H1 (cell line): ENCODE data around the gene ICE1. TPM values are rescaled to one million over a fixed set of nuclear protein-coding genes. Genes with fewer than 3 reads are reported as not detected.

Experiments used
- CTCF ChIA-PET: fragments of 300-600 bp; sonication (Branson Sonifier 250); formaldehyde crosslinking; loops from one replicate; lab custom pipeline; 2021; ENCODE audit not compliant: partially characterized antibody; lab: Charles Lee
- POLR2A ChIA-PET: fragments of 300-600 bp; sonication (Branson Sonifier 250); formaldehyde crosslinking; loops from one replicate; lab custom pipeline; 2021; ENCODE audit warnings: inconsistent platforms; ENCODE audit not compliant: partially characterized antibody; lab: Charles Lee
- DNase-seq, 2 experiments: peaks; one replicate each; pipeline versions ENCODE4 v3.0.0 to v3.0.0-alpha.2; 2010 to 2022; ENCODE audit warnings: low spot score in 2 of 2, low read depth in 1 of 2, mixed read lengths in 1 of 2
- FAIRE-seq: peaks from 2 replicates; lab custom pipeline; 2011; peaks lifted over from hg19 to GRCh38; lab: Jason Lieb, UNC
- H2AFZ ChIP-seq: 2 replicates; pipeline ENCODE4 v1.8.1; 2012; ENCODE audit warnings: low read length, inconsistent platforms
- H2AK5ac ChIP-seq: 2 replicates; pipeline ENCODE4 v1.6.1; 2013; ENCODE audit warnings: low read depth, low read length
- H2BK120ac ChIP-seq: replicated peaks from 2 replicates; pipeline ENCODE3; 2013; ENCODE audit warnings: low read depth, low read length, inconsistent platforms
- H2BK12ac ChIP-seq: 2 replicates; pipeline ENCODE4 v1.6.1; 2013; ENCODE audit warnings: low read depth, low read length
- H2BK15ac ChIP-seq: 2 replicates; pipeline ENCODE4 v1.6.1; 2013; ENCODE audit warnings: low read length
- H2BK20ac ChIP-seq: 2 replicates; pipeline ENCODE4 v1.6.1; 2013; ENCODE audit warnings: low read length
- H2BK5ac ChIP-seq: 2 replicates; pipeline ENCODE4 v1.6.1; 2013; ENCODE audit warnings: low read depth, low read length
- H3K14ac ChIP-seq: 2 replicates; pipeline ENCODE4 v1.6.1; 2013; ENCODE audit warnings: inconsistent platforms; ENCODE audit not compliant: insufficient read length
- H3K18ac ChIP-seq: 2 replicates; pipeline ENCODE4 v1.6.1; 2013; ENCODE audit warnings: low read length; ENCODE audit errors: extremely low read depth
- H3K23ac ChIP-seq: 2 replicates; pipeline ENCODE4 v1.6.1; 2013; ENCODE audit warnings: inconsistent platforms; ENCODE audit not compliant: insufficient read length
- H3K23me2 ChIP-seq: 2 replicates; pipeline ENCODE4 v1.6.1; 2013; ENCODE audit warnings: low read depth, low read length
- H3K27ac ChIP-seq: 2 replicates; pipeline ENCODE4 v1.6.1; 2011; ENCODE audit warnings: low read depth, low read length, inconsistent platforms
- H3K27me3 ChIP-seq, 4 experiments: replicated peaks in 1 of 4; 1 replicate in 1 of 4; 2 replicates in 3 of 4; pipeline versions ENCODE4 v1.6.1 to v1.8.1; 2011 to 2013; ENCODE audit warnings: low read length in 3 of 4, mild to moderate bottlenecking in 3 of 4, inconsistent platforms in 2 of 4, mixed read lengths in 2 of 4, moderate library complexity in 1 of 4; ENCODE audit not compliant: control insufficient read depth in 3 of 4, insufficient read depth in 3 of 4; ENCODE audit errors: extremely low read depth in 1 of 4
- H3K36me3 ChIP-seq, 4 experiments: 2 replicates each; pipeline versions ENCODE4 v1.6.1 to v1.8.1; 2011 to 2013; ENCODE audit warnings: mild to moderate bottlenecking in 4 of 4, low read length in 3 of 4, moderate library complexity in 2 of 4, control low read depth in 1 of 4, inconsistent platforms in 1 of 4; ENCODE audit not compliant: insufficient read depth in 4 of 4, control insufficient read depth in 2 of 4
- H3K4ac ChIP-seq: replicated peaks from 2 replicates; pipeline ENCODE3; 2013; ENCODE audit warnings: low read length, low read depth, mixed read lengths, inconsistent platforms; ENCODE audit not compliant: insufficient read length
- H3K4me1 ChIP-seq, 4 experiments: replicated peaks in 1 of 4; 1 replicate in 1 of 4; 2 replicates in 3 of 4; pipeline versions ENCODE4 v1.6.1 to v1.8.1; 2011 to 2013; ENCODE audit warnings: low read length in 3 of 4, inconsistent platforms in 2 of 4, mixed read lengths in 1 of 4; ENCODE audit not compliant: insufficient read depth in 4 of 4, control insufficient read depth in 3 of 4
- H3K4me2 ChIP-seq, 2 experiments: 2 replicates each; pipeline versions ENCODE4 v1.6.1 to v1.8.1; 2011 to 2013; ENCODE audit warnings: low read depth in 2 of 2, low read length in 2 of 2, control low read depth in 1 of 2, inconsistent platforms in 1 of 2, mild to moderate bottlenecking in 1 of 2; ENCODE audit not compliant: insufficient read depth in 1 of 2
- H3K4me3 ChIP-seq, 4 experiments: fragments of 200-600, 300-600 bp in 1 of 4; sonication (generic), shearing (Covaris generic), sonication (Bioruptor Twin) in 1 of 4; 2 replicates each; pipeline versions ENCODE4 v1.5.1 to v1.8.1; 2011 to 2016; ENCODE audit warnings: low read length in 4 of 4, low read depth in 3 of 4, control low read depth in 2 of 4, inconsistent platforms in 2 of 4, mild to moderate bottlenecking in 2 of 4, mixed read lengths in 1 of 4, moderate library complexity in 1 of 4; ENCODE audit not compliant: insufficient read depth in 2 of 4; ENCODE audit errors: extremely low read depth in 1 of 4
- H3K56ac ChIP-seq: replicated peaks from 2 replicates; pipeline ENCODE3; 2013; ENCODE audit warnings: low read depth, mild to moderate bottlenecking, mixed read lengths, low read length, inconsistent platforms; ENCODE audit not compliant: insufficient read length
- H3K79me1 ChIP-seq: 2 replicates; pipeline ENCODE4 v1.6.1; 2013; ENCODE audit warnings: low read depth, low read length, control low read depth
- H3K79me2 ChIP-seq, 2 experiments: 2 replicates each; pipeline versions ENCODE4 v1.6.1 to v1.8.1; 2012 to 2013; ENCODE audit warnings: low read length in 2 of 2, mild to moderate bottlenecking in 2 of 2, inconsistent platforms in 1 of 2; ENCODE audit not compliant: insufficient read depth in 2 of 2, control insufficient read depth in 1 of 2
- H3K9ac ChIP-seq, 4 experiments: replicated peaks in 1 of 4; 1 replicate in 1 of 4; 2 replicates in 3 of 4; pipeline versions ENCODE4 v1.6.1 to v1.8.1; 2011 to 2013; ENCODE audit warnings: low read depth in 3 of 4, low read length in 3 of 4, control low read depth in 2 of 4, mild to moderate bottlenecking in 2 of 4, moderate library complexity in 2 of 4, inconsistent platforms in 1 of 4; ENCODE audit errors: extremely low read depth in 1 of 4
- H3K9me3 ChIP-seq, 2 experiments: 2 replicates each; pipeline versions ENCODE4 v1.6.1 to v1.8.1; 2012 to 2013; ENCODE audit warnings: mild to moderate bottlenecking in 2 of 2, moderate library complexity in 2 of 2, control low read depth in 1 of 2, inconsistent platforms in 1 of 2, low read depth in 1 of 2, low read length in 1 of 2, mixed read lengths in 1 of 2; ENCODE audit not compliant: insufficient read depth in 2 of 2
- H4K20me1 ChIP-seq, 2 experiments: replicated peaks in 1 of 2; 2 replicates each; pipeline versions ENCODE3 to v1.8.1; 2011 to 2013; ENCODE audit warnings: inconsistent platforms in 2 of 2, low read length in 2 of 2, mild to moderate bottlenecking in 1 of 2; ENCODE audit not compliant: insufficient read depth in 2 of 2, control insufficient read depth in 1 of 2
- H4K5ac ChIP-seq: 2 replicates; pipeline ENCODE4 v1.6.1; 2013; ENCODE audit warnings: low read length, low read depth, mixed read lengths, inconsistent platforms; ENCODE audit not compliant: insufficient read length
- H4K8ac ChIP-seq: 2 replicates; pipeline ENCODE4 v1.8.0; 2013; ENCODE audit warnings: mild to moderate bottlenecking, moderate library complexity, low read length, inconsistent platforms; ENCODE audit not compliant: insufficient read depth; ENCODE audit errors: extremely low read depth
- H4K91ac ChIP-seq: replicated peaks from 2 replicates; pipeline ENCODE3; 2013; ENCODE audit warnings: low read length, mixed read lengths, inconsistent platforms; ENCODE audit not compliant: insufficient read length
- CBX5 ChIP-seq: fragments of 300-800, 300-1000 bp; sonication (generic); IDR thresholded peaks from 2 replicates; pipeline ENCODE4 v1.7.1; 2016; ENCODE audit warnings: antibody characterized with exemption, low read length, low read depth
- CREB1 ChIP-seq: IDR thresholded peaks from 2 replicates; pipeline ENCODE4 v1.6.1; 2012; ENCODE audit warnings: inconsistent platforms
- FOSL1 ChIP-seq: IDR thresholded peaks from 2 replicates; pipeline ENCODE4 v1.6.1; 2011; ENCODE audit warnings: mild to moderate bottlenecking, low read depth, low read length, moderate library complexity; ENCODE audit not compliant: insufficient read depth
- GTF2F1 ChIP-seq: IDR thresholded peaks from 2 replicates; pipeline ENCODE4 v1.6.1; 2012; ENCODE audit warnings: low read depth, low read length, improper control_type of control experiment, borderline replicate concordance
- MAFK ChIP-seq: IDR thresholded peaks from 2 replicates; pipeline ENCODE4 v1.6.1; 2012; ENCODE audit warnings: low read depth, mild to moderate bottlenecking, improper control_type of control experiment, low read length
- RFX5 ChIP-seq: IDR thresholded peaks from 2 replicates; pipeline ENCODE4 v1.6.1; 2011; ENCODE audit warnings: low read depth, low read length, improper control_type of control experiment, borderline replicate concordance
- RXRA ChIP-seq: IDR thresholded peaks from 2 replicates; pipeline ENCODE4 v1.6.1; 2011; ENCODE audit warnings: low read depth, mild to moderate bottlenecking, low read length, moderate library complexity; ENCODE audit not compliant: insufficient read depth
- SIN3A ChIP-seq, 2 experiments: IDR thresholded peaks in 1 of 2; conservative IDR thresholded peaks in 1 of 2; 2 replicates each; pipeline ENCODE4 v1.6.1; 2011 to 2012; ENCODE audit warnings: low read length in 2 of 2, improper control_type of control experiment in 1 of 2, low read depth in 1 of 2, mild to moderate bottlenecking in 1 of 2
- SIRT6 ChIP-seq: IDR thresholded peaks from one replicate; pipeline ENCODE4 v1.7.1; 2012; ENCODE audit warnings: low read length, inconsistent platforms
- TAF7 ChIP-seq: optimal IDR thresholded peaks from 2 replicates; pipeline ENCODE3; 2011; ENCODE audit warnings: low read depth, mild to moderate bottlenecking, inconsistent platforms, low read length, moderate library complexity, borderline replicate concordance
- TEAD4 ChIP-seq: IDR thresholded peaks from 2 replicates; pipeline ENCODE4 v1.6.1; 2012; ENCODE audit warnings: low read depth, low read length, inconsistent platforms, mixed read lengths
- WGBS, 2 experiments: shearing (Covaris generic) in 1 of 2; methylation state at CpG; one replicate each; pipeline versions ENCODE4 v1.1.6 to v1.1.7; 2013 to 2015; ENCODE audit warnings: low lambda C conversion rate in 2 of 2, mixed read lengths in 2 of 2, inconsistent platforms in 1 of 2, low coverage in 1 of 2, missing lambda C conversion rate in 1 of 2; ENCODE audit not compliant: insufficient replicate concordance in 2 of 2, insufficient coverage in 1 of 2, insufficient read length in 1 of 2; ENCODE audit errors: extremely low coverage in 1 of 2, missing lambda C conversion rate in 1 of 2; 5-methylcytosine and 5-hydroxymethylcytosine counted together
- polyA plus RNA-seq, 7 experiments: library from polyadenylated mRNA; depleted of rRNA in 3 of 7; stranded (reverse) in 5 of 7; unstranded in 2 of 7; fragments of >200 nt in 5 of 7; fragments of 200-250 nt in 2 of 7; gene quantifications; 1 replicate in 5 of 7; 2 replicates in 1 of 7; 4 replicates in 1 of 7; pipeline versions ENCODE4 v1.2.1 to v1.2.3, GENCODE V29; 2011 to 2013; ENCODE audit warnings: missing spikeins in 2 of 7, mixed read lengths in 2 of 7
- total RNA-seq: library from RNA; stranded (reverse); fragmentation: NEBNext Ultra II Directional; extraction: Animal tissue kit (Norgen Biotek cat#: 25700); gene quantifications from 2 replicates; pipeline ENCODE4 v1.2.1, GENCODE V29; 2021
- TF ChIP-seq, protein P1 (sequence below): IDR thresholded peaks from 2 replicates; pipeline ENCODE4 v1.6.1; 2011; ENCODE audit warnings: low read length, improper control_type of control experiment

ICE1 gene
- total and polyA plus RNA-seq, 2 of the 8 experiments (the other 6 are each of a cell fraction or from before 2014, with no cell fraction given) = 11.8 to 53.9 TPM

DNA sequence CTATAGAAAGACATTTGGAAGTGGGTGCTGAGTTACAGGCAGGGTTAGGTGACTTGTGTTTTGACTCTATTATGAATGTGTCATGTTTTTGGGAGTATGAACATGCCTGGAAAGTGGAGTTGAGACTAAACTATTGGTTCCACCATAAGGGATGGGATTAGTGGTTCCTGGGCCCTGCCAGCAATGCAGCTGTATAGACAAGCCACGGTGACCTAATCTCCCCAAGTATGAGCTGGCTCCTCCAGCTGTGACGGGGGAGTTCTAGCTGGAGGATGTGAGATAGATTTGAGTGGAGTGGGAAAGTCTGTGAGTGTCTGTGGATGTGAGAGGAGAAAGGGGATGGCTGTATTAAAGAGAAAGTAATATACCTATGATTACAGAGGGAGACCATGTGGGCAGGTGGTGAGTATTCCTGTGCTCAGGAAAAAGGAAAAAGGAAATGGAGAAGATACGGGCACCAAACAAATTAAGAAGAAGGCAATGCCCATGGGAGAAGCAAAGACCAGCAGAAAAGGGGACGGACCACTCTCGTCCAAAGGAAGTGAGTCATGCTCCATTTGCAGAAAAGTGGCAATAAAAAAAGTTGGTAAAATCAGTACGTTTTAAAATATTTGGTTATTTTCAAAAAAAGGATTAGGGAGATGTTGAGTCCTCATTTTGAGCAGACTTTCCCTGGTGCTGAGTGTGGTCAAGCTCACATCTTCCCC lies 48.3 kb upstream of the ICE1 start:
- no peak overlapping the region for H3K27ac ChIP-seq
- no peaks in the 10 kb centered on the region for H3K36me3 ChIP-seq
- no peak overlapping the region for H4K5ac ChIP-seq
- H3K79me1 ChIP-seq = no peaks in the 10 kb centered on the region
- ChIA-PET POLR2A (no interaction called here), CTCF (interaction anchor here (1.3 to 1.5 kb wide), 3 partner anchors 34 to 81 kb away, joined by 3 to 4 read pairs (median 3); no protein-coding TSS in a partner anchor)
- H3K56ac ChIP-seq = no peak overlapping the region
- no peak overlapping the region for H3K9ac ChIP-seq
- H3K23me2 ChIP-seq = no peaks in the 10 kb centered on the region
- no peak overlapping the region for H3K4me3 ChIP-seq
- no peak overlapping the region for H2BK20ac ChIP-seq
- H3K9me3 ChIP-seq = peaks cover 0 to 12% of the 10 kb centered on the region in 2 experiments; a peak in 1 of 4 replicates
- H4K91ac ChIP-seq = no peak overlapping the region
- no peak overlapping the region for H2AK5ac ChIP-seq
- H3K27me3 ChIP-seq = no peaks in the 10 kb centered on the region
- no peak overlapping the region for H4K8ac ChIP-seq
- H3K79me2 ChIP-seq = no peaks in the 10 kb centered on the region
- no peak overlapping the region for H3K18ac ChIP-seq
- no peak overlapping the region for H2BK120ac ChIP-seq
- FAIRE-seq (no peak), DNase-seq (no peak)
- no peak overlapping the region for H3K4me2 ChIP-seq
- no peak overlapping the region for H3K14ac ChIP-seq
- no peak overlapping the region for H2BK5ac ChIP-seq
- no peak overlapping the region for H3K4ac ChIP-seq
- 71% methylated on average over 6 of the region's 6 CpGs; no CpG with 5 or more reads in 1 of the 2 experiments for WGBS, 2 experiments
- H4K20me1 ChIP-seq = no peaks in the 10 kb centered on the region
- H2AFZ ChIP-seq = no peak overlapping the region
- no peak overlapping the region for H2BK15ac ChIP-seq
- peaks cover 0 to 4% (median 3%) of the 10 kb centered on the region in 4 experiments; a peak in 3 of 7 replicates for H3K4me1 ChIP-seq
- no peak overlapping the region for H2BK12ac ChIP-seq
- H3K23ac ChIP-seq = no peak overlapping the region
- TF ChIP-seq SIN3A (conservative IDR thresholded peaks at IDR 0.05 in 1 of 2, IDR thresholded peaks at IDR 0.05 in 1 of 2; ENCODE audit: low read depth in 1 of 2, low read length in 2 of 2) (no peak), TAF7 (no peak), CREB1 (no peak), SIRT6 (no peak), CBX5 (no peak), TEAD4 (no peak), GTF2F1 (no peak), FOSL1 (no peak), MAFK (no peak), RFX5 (no peak), RXRA (no peak)
- TF ChIP-seq, protein P1, sequence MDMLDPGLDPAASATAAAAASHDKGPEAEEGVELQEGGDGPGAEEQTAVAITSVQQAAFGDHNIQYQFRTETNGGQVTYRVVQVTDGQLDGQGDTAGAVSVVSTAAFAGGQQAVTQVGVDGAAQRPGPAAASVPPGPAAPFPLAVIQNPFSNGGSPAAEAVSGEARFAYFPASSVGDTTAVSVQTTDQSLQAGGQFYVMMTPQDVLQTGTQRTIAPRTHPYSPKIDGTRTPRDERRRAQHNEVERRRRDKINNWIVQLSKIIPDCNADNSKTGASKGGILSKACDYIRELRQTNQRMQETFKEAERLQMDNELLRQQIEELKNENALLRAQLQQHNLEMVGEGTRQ = no peak
